GM12801 (cell line): Measurements from ENCODE around the gene ADAMTS4.

Experiments used
- CTCF ChIP-seq: IDR thresholded peaks from one replicate; pipeline ENCODE4 v1.5.1; 2011; ENCODE audit warnings: control low read depth; ENCODE audit not compliant: insufficient read length; ENCODE audit errors: extremely low read depth

ADAMTS4 gene

GRCh38 chr1:161225178-161225533 lies 26.3 kb upstream of the ADAMTS4 start:
- no peak for TF ChIP-seq CTCF

GRCh38 chr1:161223805-161224694 lies 25.2 kb upstream of the ADAMTS4 start:
- TF ChIP-seq CTCF = no peak

- TF ChIP-seq CTCF = no peak
Observed at GRCh38 chr1:161222175-161223019, 23.5 kb upstream of the ADAMTS4 start.

- TF ChIP-seq CTCF = no peak
Observed at GRCh38 chr1:161220002-161220401, 21.1 kb upstream of the ADAMTS4 start.

- TF ChIP-seq CTCF = no peak
Observed at GRCh38 chr1:161219078-161219892, 20.4 kb upstream of the ADAMTS4 start.

DNA sequence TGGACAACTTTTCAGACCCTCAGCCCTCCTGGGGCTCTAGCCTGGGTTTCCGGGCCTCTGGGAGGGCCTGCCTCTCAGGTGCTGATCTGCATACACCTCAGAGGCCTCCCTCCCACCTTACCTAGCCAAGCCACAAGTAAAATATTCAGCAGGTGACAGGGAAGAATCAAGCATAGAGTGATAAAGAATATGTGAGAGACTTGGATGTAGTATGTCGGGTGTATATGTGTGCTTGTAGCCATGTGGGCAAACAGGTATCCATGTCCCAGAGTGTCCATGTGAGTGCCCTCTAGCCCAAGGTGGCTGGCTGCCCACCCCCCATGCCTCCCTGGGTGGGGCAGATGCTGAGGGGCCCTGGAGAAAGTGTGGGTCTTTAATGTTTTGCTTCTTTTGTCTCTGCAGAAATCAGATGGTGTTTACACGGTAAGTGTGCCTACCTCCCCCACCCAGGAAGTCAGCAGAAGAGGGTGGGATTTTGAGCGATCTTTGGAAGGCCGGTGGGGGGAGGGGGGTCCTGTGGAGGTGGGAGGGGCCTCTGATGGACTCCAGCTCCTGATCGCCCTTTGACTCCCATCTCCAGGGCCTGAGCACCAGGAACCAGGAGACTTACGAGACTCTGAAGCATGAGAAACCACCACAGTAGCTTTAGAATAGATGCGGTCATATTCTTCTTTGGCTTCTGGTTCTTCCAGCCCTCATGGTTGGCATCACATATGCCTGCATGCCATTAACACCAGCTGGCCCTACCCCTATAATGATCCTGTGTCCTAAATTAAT lies 19.6 kb upstream of the ADAMTS4 start:
- TF ChIP-seq CTCF = no peak
